Mesenchymal stem cell (in vitro differentiated cells and primary cell): ENCODE results near the gene CLMN.
A peak's percentile ranks its signal among the peaks of the same experiment; 100 is the strongest.

Source experiments
- DNase-seq: peaks from one replicate; pipeline ENCODE4 v3.0.0-alpha.2; 2013
- H2AFZ ChIP-seq: one replicate; pipeline ENCODE4 v1.6.1; 2013; ENCODE audit warnings: low read depth, mild to moderate bottlenecking, control low read depth, inconsistent platforms, low read length, moderate library complexity
- H2AK5ac ChIP-seq: 2 replicates; pipeline ENCODE4 v1.6.1; 2013; ENCODE audit warnings: low read length, moderate library complexity, mild to moderate bottlenecking, inconsistent platforms; ENCODE audit not compliant: severe bottlenecking
- H2BK120ac ChIP-seq: one replicate; pipeline ENCODE4 v1.6.1; 2013; ENCODE audit warnings: low read depth, mild to moderate bottlenecking, inconsistent platforms, low read length, moderate library complexity
- H2BK12ac ChIP-seq, 2 experiments: one replicate each; pipeline ENCODE4 v1.6.1; 2013; ENCODE audit warnings: inconsistent platforms in 2 of 2, low read length in 2 of 2, mild to moderate bottlenecking in 2 of 2, moderate library complexity in 2 of 2, control low read depth in 1 of 2
- H2BK15ac ChIP-seq: one replicate; pipeline ENCODE4 v1.6.1; 2013; ENCODE audit warnings: mild to moderate bottlenecking, low read depth, inconsistent platforms; ENCODE audit not compliant: poor library complexity, severe bottlenecking
- H2BK5ac ChIP-seq: 2 replicates; pipeline ENCODE4 v1.6.1; 2013; ENCODE audit warnings: low read depth, mild to moderate bottlenecking, low read length, control low read depth, inconsistent platforms; ENCODE audit not compliant: poor library complexity, severe bottlenecking
- H3K14ac ChIP-seq, 2 experiments: one replicate each; pipeline ENCODE4 v1.6.1; 2013; ENCODE audit warnings: inconsistent platforms in 2 of 2, low read length in 2 of 2, control low read depth in 1 of 2, mild to moderate bottlenecking in 1 of 2, moderate library complexity in 1 of 2
- H3K18ac ChIP-seq, 2 experiments: one replicate each; pipeline ENCODE4 v1.6.1; 2013; ENCODE audit warnings: inconsistent platforms in 2 of 2, low read length in 2 of 2, control low read depth in 1 of 2, low read depth in 1 of 2, mild to moderate bottlenecking in 1 of 2
- H3K23ac ChIP-seq, 2 experiments: one replicate each; pipeline ENCODE4 v1.6.1; 2013; ENCODE audit warnings: inconsistent platforms in 2 of 2, low read length in 2 of 2, mild to moderate bottlenecking in 2 of 2, moderate library complexity in 2 of 2, control low read depth in 1 of 2
- H3K27ac ChIP-seq: 2 replicates; pipeline ENCODE4 v1.5.1; 2013; ENCODE audit warnings: mild to moderate bottlenecking, moderate library complexity, low read length, control low read depth, inconsistent platforms; ENCODE audit not compliant: poor library complexity, severe bottlenecking
- H3K27me3 ChIP-seq, 2 experiments: 2 replicates each; pipeline versions ENCODE4 v1.6.1 to v1.7.0; 2013; ENCODE audit warnings: low read length in 2 of 2, mild to moderate bottlenecking in 2 of 2, moderate library complexity in 2 of 2, control low read depth in 1 of 2, inconsistent platforms in 1 of 2; ENCODE audit not compliant: control insufficient read depth in 1 of 2, insufficient read depth in 1 of 2
- H3K36me3 ChIP-seq, 2 experiments: 2 replicates each; pipeline versions ENCODE4 v1.6.1 to v1.7.0; 2013; ENCODE audit warnings: low read length in 2 of 2, control low read depth in 1 of 2, inconsistent platforms in 1 of 2, low read depth in 1 of 2, mild to moderate bottlenecking in 1 of 2; ENCODE audit not compliant: insufficient read depth in 2 of 2, control insufficient read depth in 1 of 2
- H3K4ac ChIP-seq, 2 experiments: one replicate each; pipeline ENCODE4 v1.6.1; 2013; ENCODE audit warnings: inconsistent platforms in 2 of 2, low read length in 2 of 2, mild to moderate bottlenecking in 2 of 2, moderate library complexity in 2 of 2, control low read depth in 1 of 2, low read depth in 1 of 2
- H3K4me1 ChIP-seq: 2 replicates; pipeline ENCODE4 v1.6.1; 2013; ENCODE audit warnings: low read depth, low read length, control low read depth; ENCODE audit not compliant: control insufficient read depth, insufficient read depth
- H3K4me2 ChIP-seq: 2 replicates; pipeline ENCODE4 v1.6.1; 2013; ENCODE audit warnings: low read length, mild to moderate bottlenecking, inconsistent platforms; ENCODE audit not compliant: poor library complexity, severe bottlenecking
- H3K4me3 ChIP-seq, 2 experiments: 2 replicates each; pipeline versions ENCODE4 v1.5.1 to v1.7.0; 2013; ENCODE audit warnings: low read length in 2 of 2, mild to moderate bottlenecking in 2 of 2, control low read depth in 1 of 2, low read depth in 1 of 2; ENCODE audit not compliant: insufficient read depth in 1 of 2
- H3K79me1 ChIP-seq: replicated peaks from 2 replicates; pipeline ENCODE4 v1.6.1; 2013; ENCODE audit warnings: mild to moderate bottlenecking, control low read depth, low read length, inconsistent platforms; ENCODE audit not compliant: poor library complexity, severe bottlenecking
- H3K9ac ChIP-seq: 2 replicates; pipeline ENCODE4 v1.7.0; 2013; ENCODE audit warnings: mild to moderate bottlenecking, low read length, moderate library complexity
- H3K9me3 ChIP-seq: 2 replicates; pipeline ENCODE4 v1.7.0; 2013; ENCODE audit warnings: mild to moderate bottlenecking, low read length; ENCODE audit not compliant: control insufficient read depth
- H4K8ac ChIP-seq: one replicate; pipeline ENCODE4 v1.6.1; 2013; ENCODE audit warnings: inconsistent platforms, mild to moderate bottlenecking, low read length, moderate library complexity
- H4K91ac ChIP-seq: one replicate; pipeline ENCODE4 v1.6.1; 2013; ENCODE audit warnings: mild to moderate bottlenecking, low read length, inconsistent platforms
- WGBS: methylation state at CpG from one replicate; pipeline ENCODE4 v1.1.7; 2013; ENCODE audit warnings: mixed read lengths; 5-methylcytosine and 5-hydroxymethylcytosine counted together

CLMN gene

GRCh38 chr14:95269493-95269892 is 50.2 kb downstream of the CLMN start:
- Histone ChIP-seq H3K18ac (no peak overlapping the region), H4K8ac (no peak overlapping the region), H3K4me3 (peak overlapping the region in 1 of 2 experiments; percentile 23), H2AFZ (peak overlapping the region; percentile 29), H3K23ac (no peak overlapping the region), H3K14ac (peak overlapping the region in 1 of 2 experiments; percentile 56), H3K9me3 (no peaks in the 10 kb centered on the region), H3K79me1 (peaks cover 23% of the 10 kb centered on the region), H3K36me3 (peaks cover 0 to 8% of the 10 kb centered on the region in 2 experiments), H3K27ac (no peak overlapping the region), H3K4ac (no peak overlapping the region), H2BK15ac (no peak overlapping the region), H2AK5ac (peak overlapping the region; percentile 99), H4K91ac (no peak overlapping the region), H3K27me3 (no peaks in the 10 kb centered on the region), H2BK5ac (peak overlapping the region; percentile 74), H3K4me2 (no peak overlapping the region), H3K4me1 (peaks cover 29% of the 10 kb centered on the region), H2BK120ac (no peak overlapping the region), H3K9ac (no peak overlapping the region), H2BK12ac (peak overlapping the region in 1 of 2 experiments; percentile 48)
- 95% methylated on average over 2 of the region's 2 CpGs for WGBS
- no peak for DNase-seq

GRCh38 chr14:95268350-95268749 is 51.4 kb downstream of the CLMN start:
- Histone ChIP-seq H3K4me3 (no peak overlapping the region), H3K23ac (no peak overlapping the region), H2BK120ac (no peak overlapping the region), H2BK12ac (no peak overlapping the region), H3K9ac (no peak overlapping the region), H3K27me3 (no peaks in the 10 kb centered on the region), H3K14ac (no peak overlapping the region), H4K8ac (no peak overlapping the region), H2AK5ac (peak overlapping the region; percentile 14), H3K4me2 (no peak overlapping the region), H2BK15ac (no peak overlapping the region), H3K4me1 (peaks cover 28% of the 10 kb centered on the region), H3K79me1 (peaks cover 20% of the 10 kb centered on the region), H2AFZ (no peak overlapping the region), H2BK5ac (no peak overlapping the region), H4K91ac (no peak overlapping the region), H3K9me3 (no peaks in the 10 kb centered on the region), H3K27ac (no peak overlapping the region), H3K18ac (no peak overlapping the region), H3K36me3 (peaks cover 0 to 4% of the 10 kb centered on the region in 2 experiments), H3K4ac (no peak overlapping the region)
- DNase-seq = no peak

- Histone ChIP-seq H3K79me1 (peaks cover 25% of the 10 kb centered on the region), H3K4me2 (no peak overlapping the region), H2BK120ac (no peak overlapping the region), H3K27me3 (no peaks in the 10 kb centered on the region), H3K27ac (no peak overlapping the region), H3K9me3 (no peaks in the 10 kb centered on the region), H3K9ac (no peak overlapping the region), H3K4me1 (peaks cover 25% of the 10 kb centered on the region), H2BK12ac (no peak overlapping the region), H2AFZ (no peak overlapping the region), H4K8ac (no peak overlapping the region), H3K4me3 (no peak overlapping the region), H4K91ac (no peak overlapping the region), H3K4ac (no peak overlapping the region), H3K23ac (no peak overlapping the region), H3K18ac (no peak overlapping the region), H3K14ac (no peak overlapping the region), H2AK5ac (peak overlapping the region; percentile 63), H2BK5ac (no peak overlapping the region), H3K36me3 (peaks cover 0 to 4% of the 10 kb centered on the region in 2 experiments), H2BK15ac (no peak overlapping the region)
- 83% methylated on average over 4 of the region's 4 CpGs for WGBS
- DNase-seq = no peak
These were observed 52.4 kb downstream of the CLMN start for GRCh38 chr14:95267306-95267705.

GRCh38 chr14:95265106-95266094 is 54.3 kb downstream of the CLMN start:
- peaks cover 0 to 4% of the 10 kb centered on the region in 2 experiments for H3K36me3 ChIP-seq
- peak overlapping the region; percentile 98 for H2AK5ac ChIP-seq
- peak overlapping the region; percentile 99 for H2BK5ac ChIP-seq
- peaks cover 21% of the 10 kb centered on the region for H3K79me1 ChIP-seq
- no peak overlapping the region for H2AFZ ChIP-seq
- peak overlapping the region in 1 of 2 experiments; percentile 30 for H3K4me3 ChIP-seq
- no peak overlapping the region for H3K23ac ChIP-seq
- peak; percentile 93 for DNase-seq
- WGBS = 32% methylated on average over 12 of the region's 12 CpGs
- no peak overlapping the region for H2BK120ac ChIP-seq
- no peaks in the 10 kb centered on the region for H3K27me3 ChIP-seq
- H3K9ac ChIP-seq = peak overlapping the region; percentile 50
- H4K91ac ChIP-seq = no peak overlapping the region
- H4K8ac ChIP-seq = peak overlapping the region; percentile 5
- peak overlapping the region in 1 of 2 experiments; percentile 61 for H3K4ac ChIP-seq
- H3K4me2 ChIP-seq = no peak overlapping the region
- no peaks in the 10 kb centered on the region for H3K9me3 ChIP-seq
- no peak overlapping the region for H3K14ac ChIP-seq
- H2BK15ac ChIP-seq = no peak overlapping the region
- peak overlapping the region; percentile 9 to 93 for H2BK12ac ChIP-seq
- H3K18ac ChIP-seq = peak overlapping the region in 1 of 2 experiments; percentile 85
- H3K27ac ChIP-seq = peak overlapping the region; percentile 100
- H3K4me1 ChIP-seq = peaks cover 32% of the 10 kb centered on the region
